Caco-2 (cell line): ENCODE results near the gene DLG3. TPM values are rescaled to one million over a fixed set of nuclear protein-coding genes. Genes with fewer than 3 reads are reported as not detected.

Source experiments
- BruUV-seq: library from RNA; stranded (reverse); fragments of 400-500 nt; replicated peaks from 2 replicates; lab custom pipeline; 2021; lab: Mats Ljungman, UMichigan
- CTCF ChIA-PET: fragments of 300-600 bp; sonication (Branson Sonifier 250); formaldehyde crosslinking; loops from one replicate; lab custom pipeline; 2022; ENCODE audit warnings: antibody characterized with exemption; lab: Charles Lee
- POLR2A ChIA-PET: fragments of 300-600 bp; sonication (Branson Sonifier 250); formaldehyde crosslinking; loops from one replicate; lab custom pipeline; 2022; ENCODE audit warnings: antibody characterized with exemption; lab: Charles Lee
- DNase-seq, 2 experiments: peaks; one replicate each; pipeline versions ENCODE4 v3.0.0 to v3.0.0-alpha.2; 2020 to 2022
- H3K27me3 ChIP-seq: replicated peaks from 2 replicates; pipeline ENCODE4 v1.6.0; 2011; ENCODE audit warnings: low read length; ENCODE audit not compliant: control insufficient read depth, insufficient read depth
- H3K36me3 ChIP-seq: 2 replicates; pipeline ENCODE4 v1.5.1; 2011; ENCODE audit warnings: low read length; ENCODE audit not compliant: control insufficient read depth, insufficient read depth
- H3K4me1 ChIP-seq: fragments of 250-450 bp; sonication (Bioruptor Pico); 2 replicates; pipeline ENCODE4 v1.5.1; 2020; ENCODE audit warnings: mild to moderate bottlenecking
- H3K4me3 ChIP-seq: 2 replicates; pipeline ENCODE4 v1.5.1; 2011; ENCODE audit warnings: low read depth, mild to moderate bottlenecking, control low read depth, low read length
- H3K9me3 ChIP-seq: fragments of 250-450 bp; sonication (Bioruptor Pico); 2 replicates; pipeline ENCODE4 v1.5.1; 2020; ENCODE audit warnings: mild to moderate bottlenecking, moderate library complexity
- H3K27ac Mint-ChIP-seq: one replicate; pipeline ENCODE4 v1.8.0; 2022; ENCODE audit warnings: mixed read lengths; ENCODE audit not compliant: unreplicated experiment
- H3K27me3 Mint-ChIP-seq: one replicate; pipeline ENCODE4 v1.8.0; 2022; ENCODE audit warnings: mixed read lengths; ENCODE audit not compliant: insufficient read depth, unreplicated experiment
- H3K36me3 Mint-ChIP-seq: one replicate; pipeline ENCODE4 v1.8.0; 2022; ENCODE audit warnings: mild to moderate bottlenecking, mixed read lengths; ENCODE audit not compliant: insufficient read depth, unreplicated experiment
- H3K4me1 Mint-ChIP-seq: one replicate; pipeline ENCODE4 v1.8.0; 2022; ENCODE audit warnings: low read depth, mixed read lengths; ENCODE audit not compliant: unreplicated experiment
- H3K4me3 Mint-ChIP-seq: one replicate; pipeline ENCODE4 v1.8.0; 2022; ENCODE audit warnings: mild to moderate bottlenecking, moderate library complexity, mixed read lengths; ENCODE audit not compliant: unreplicated experiment
- H3K9me3 Mint-ChIP-seq: one replicate; pipeline ENCODE4 v1.8.0; 2022; ENCODE audit warnings: mixed read lengths; ENCODE audit not compliant: unreplicated experiment
- CTCF ChIP-seq, 2 experiments: fragments of 200-600 bp in 1 of 2; IDR thresholded peaks; 1 replicate in 1 of 2; 2 replicates in 1 of 2; pipeline versions ENCODE4 v1.5.1 to v1.8.0; 2011 to 2022; ENCODE audit warnings: antibody characterized with exemption in 1 of 2, control low read depth in 1 of 2, inconsistent platforms in 1 of 2, low read depth in 1 of 2, low read length in 1 of 2, mild to moderate bottlenecking in 1 of 2, moderate library complexity in 1 of 2; ENCODE audit not compliant: insufficient read depth in 1 of 2, severe bottlenecking in 1 of 2, unreplicated experiment in 1 of 2
- intact Hi-C: fragments of 100-400 bp; cut with micrococcal nuclease; formaldehyde crosslinking; loops from one replicate; pipeline ENCODE4 v1.10.0; 2022; ENCODE audit not compliant: unreplicated experiment
- total RNA-seq: library from RNA; stranded (reverse); gene quantifications from 2 replicates; pipeline ENCODE4 v1.2.3, GENCODE V29; 2022

Gene DLG3
- total RNA-seq, 1 experiment from 2014 or later: 58.5 TPM

DNA sequence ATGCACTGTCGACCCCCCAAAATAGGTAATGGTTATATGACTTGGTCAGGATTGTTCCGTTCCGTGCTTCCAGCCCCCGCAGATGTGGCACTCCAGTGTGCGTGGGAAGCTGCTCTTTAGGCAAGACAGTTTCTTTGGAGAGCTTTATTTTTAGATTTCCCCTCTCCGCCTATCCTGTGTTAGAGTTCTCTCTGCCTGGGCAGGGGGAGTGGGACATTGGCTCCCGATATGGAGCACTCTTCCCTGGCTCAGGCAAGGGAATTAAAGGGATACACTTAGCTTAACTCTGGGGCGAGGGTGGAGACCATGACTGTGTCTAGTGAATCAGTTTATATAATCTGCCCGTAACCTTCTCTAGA lies 36.0 kb downstream of the DLG3 start:
- H3K27ac Mint-ChIP-seq: no peak overlapping the region
- ChIA-PET CTCF (interaction anchor here (3.0 kb wide), 1 partner anchor 73 kb away, joined by 10 read pairs; no protein-coding TSS in a partner anchor), POLR2A (no interaction called here)
- no peak overlapping the region for H3K4me3 ChIP-seq
- BruUV-seq: no TSS peak
- H3K36me3 ChIP-seq: no peaks in the 10 kb centered on the region; the same call in 1 of the 2 replicates
- no peak overlapping the region for H3K4me3 Mint-ChIP-seq
- H3K4me1 Mint-ChIP-seq: peaks cover 8% of the 10 kb centered on the region
- H3K9me3 Mint-ChIP-seq: no peaks in the 10 kb centered on the region
- H3K4me1 ChIP-seq: peaks cover 23% of the 10 kb centered on the region
- no peak for DNase-seq
- no peaks in the 10 kb centered on the region for H3K9me3 ChIP-seq
- no peak for TF ChIP-seq CTCF (IDR thresholded peaks at IDR 0.05; ENCODE audit: insufficient read depth in 1 of 2, low read depth in 1 of 2, low read length in 1 of 2, severe bottlenecking in 1 of 2, unreplicated experiment in 1 of 2)
- intact Hi-C loops: no loop called here
- H3K27me3 ChIP-seq: no peaks in the 10 kb centered on the region
- no peaks in the 10 kb centered on the region for H3K27me3 Mint-ChIP-seq
- peaks cover 21% of the 10 kb centered on the region for H3K36me3 Mint-ChIP-seq

GRCh38 chrX:70481471-70482270 lies 37.0 kb downstream of the DLG3 start:
- H3K4me1 ChIP-seq: peaks cover 23% of the 10 kb centered on the region
- Mint-ChIP-seq H3K4me3 (no peak overlapping the region), H3K27ac (peak overlapping the region; percentile 76), H3K9me3 (no peaks in the 10 kb centered on the region), H3K27me3 (no peaks in the 10 kb centered on the region), H3K4me1 (peaks cover 8% of the 10 kb centered on the region), H3K36me3 (peaks cover 30% of the 10 kb centered on the region)
- H3K4me3 ChIP-seq: no peak overlapping the region
- no TSS peak for BruUV-seq
- no peaks in the 10 kb centered on the region for H3K9me3 ChIP-seq
- TF ChIP-seq CTCF (IDR thresholded peaks at IDR 0.05; ENCODE audit: insufficient read depth in 1 of 2, low read depth in 1 of 2, low read length in 1 of 2, severe bottlenecking in 1 of 2, unreplicated experiment in 1 of 2): no peak
- no peaks in the 10 kb centered on the region; the same call in 1 of the 2 replicates for H3K36me3 ChIP-seq
- ChIA-PET POLR2A (no interaction called here), CTCF (interaction anchor here (0.7 kb wide), 1 partner anchor 701 kb away, joined by 4 read pairs; no protein-coding TSS in a partner anchor)
- H3K27me3 ChIP-seq: no peaks in the 10 kb centered on the region
- intact Hi-C loops: no loop called here
- DNase-seq: no peak

DNA sequence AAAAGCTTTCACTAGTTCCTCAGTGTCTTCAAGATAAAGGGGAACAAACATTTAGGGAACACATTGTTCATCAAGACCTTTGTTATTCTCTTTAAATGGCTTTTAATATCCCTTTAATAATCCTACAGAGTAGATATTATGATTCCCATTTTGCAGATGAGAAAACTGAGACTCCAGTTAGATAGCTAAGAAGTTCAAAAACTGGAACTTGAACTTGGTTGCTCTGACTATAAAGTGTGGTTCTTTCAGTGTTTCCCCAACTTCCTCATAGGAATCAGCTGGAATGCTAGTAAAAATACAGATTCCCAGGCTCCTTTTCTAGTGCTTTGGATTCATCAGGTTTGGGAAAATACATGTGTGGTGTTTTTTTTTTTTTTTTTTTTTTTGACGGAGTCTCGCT lies 37.7 kb downstream of the DLG3 start:
- H3K4me1 ChIP-seq: peaks cover 23% of the 10 kb centered on the region
- no peaks in the 10 kb centered on the region for H3K27me3 Mint-ChIP-seq
- intact Hi-C loops: no loop called here
- no peak overlapping the region for H3K27ac Mint-ChIP-seq
- DNase-seq: no peak
- no peak overlapping the region for H3K4me3 Mint-ChIP-seq
- peaks cover 8% of the 10 kb centered on the region for H3K4me1 Mint-ChIP-seq
- no peaks in the 10 kb centered on the region for H3K9me3 ChIP-seq
- no peak overlapping the region for H3K4me3 ChIP-seq
- H3K36me3 Mint-ChIP-seq: peaks cover 32% of the 10 kb centered on the region
- no peaks in the 10 kb centered on the region for H3K9me3 Mint-ChIP-seq
- ChIA-PET CTCF (interaction anchor here (0.7 kb wide), 1 partner anchor 700 kb away, joined by 4 read pairs; no protein-coding TSS in a partner anchor), POLR2A (no interaction called here)
- H3K36me3 ChIP-seq: no peaks in the 10 kb centered on the region; the same call in 1 of the 2 replicates
- TF ChIP-seq CTCF (IDR thresholded peaks at IDR 0.05; ENCODE audit: insufficient read depth in 1 of 2, low read depth in 1 of 2, low read length in 1 of 2, severe bottlenecking in 1 of 2, unreplicated experiment in 1 of 2): no peak
- BruUV-seq: no TSS peak
- no peaks in the 10 kb centered on the region for H3K27me3 ChIP-seq
